Kidney (tissue), 14 donors: ENCODE measurements around the gene HIGD2A. TPM values are rescaled to one million over a fixed set of nuclear protein-coding genes. Genes with fewer than 3 reads are reported as not detected.

Source experiments
- DNase-seq, 5 donors: peaks; one replicate each; pipeline ENCODE4 v3.0.0-alpha.2; 2013 to 2020
- FAIRE-seq: peaks from 2 replicates; lab custom pipeline; 2012; peaks lifted over from hg19 to GRCh38; lab: Jason Lieb, UNC
- H3K27ac ChIP-seq, 2 donors: one replicate each; pipeline ENCODE4 v1.7.0; 2013; ENCODE audit warnings: low read depth in 2 of 2, low read length in 2 of 2, inconsistent platforms in 1 of 2
- H3K27me3 ChIP-seq: one replicate; pipeline ENCODE4 v1.7.1; 2013; ENCODE audit warnings: low read length, inconsistent platforms; ENCODE audit not compliant: control insufficient read depth, insufficient read depth
- H3K36me3 ChIP-seq, 3 donors: one replicate each; pipeline versions ENCODE4 v1.7.0 to v1.7.1; 2013; ENCODE audit warnings: low read length in 3 of 3, control low read depth in 1 of 3, inconsistent platforms in 1 of 3; ENCODE audit not compliant: insufficient read depth in 3 of 3, control insufficient read depth in 2 of 3
- H3K4me1 ChIP-seq, 3 donors: one replicate each; pipeline versions ENCODE4 v1.7.0 to v1.7.1; 2013; ENCODE audit warnings: low read length in 3 of 3, inconsistent platforms in 1 of 3, low read depth in 1 of 3; ENCODE audit not compliant: control insufficient read depth in 2 of 3, insufficient read depth in 2 of 3
- H3K4me3 ChIP-seq, 3 donors: one replicate each; pipeline versions ENCODE4 v1.7.0 to v1.8.1; 2013; ENCODE audit warnings: low read length in 3 of 3, control low read depth in 1 of 3, inconsistent platforms in 1 of 3
- H3K9ac ChIP-seq, 3 donors: one replicate each; pipeline versions ENCODE4 v1.7.0 to v1.7.1; 2013; ENCODE audit warnings: low read length in 3 of 3, control low read depth in 1 of 3, inconsistent platforms in 1 of 3
- H3K9me3 ChIP-seq, 3 donors: one replicate each; pipeline versions ENCODE4 v1.7.0 to v1.7.1; 2013; ENCODE audit warnings: low read length in 3 of 3, control low read depth in 1 of 3, inconsistent platforms in 1 of 3; ENCODE audit not compliant: control insufficient read depth in 2 of 3, insufficient read depth in 1 of 3
- intact Hi-C: fragments of 100-400 bp; cut with DNase I; formaldehyde crosslinking; loops from one replicate; pipeline ENCODE4 v1.11.1; 2022
- polyA plus RNA-seq: library from polyadenylated mRNA; stranded (reverse); fragments of 350-450 nt; fragmentation: Illumina TruSeq; extraction: RNeasy Lipid Tissue Mini Kit (QIAGEN cat#74804); gene quantifications from one replicate; pipeline ENCODE4 v1.2.3, GENCODE V29; 2014; ENCODE audit warnings: low read depth, low replicate concordance; ENCODE audit not compliant: insufficient read depth
- total RNA-seq: library from RNA; stranded (reverse); fragmentation: NEBNext Ultra II Directional; extraction: Animal tissue kit (Norgen Biotek cat#: 25700); gene quantifications from one replicate; pipeline ENCODE4 v1.2.1, GENCODE V29; 2021
- TF ChIP-seq, protein P1 (sequence below): IDR thresholded peaks from 3 replicates; pipeline ENCODE4 v1.5.1; 2012; ENCODE audit warnings: mild to moderate bottlenecking, moderate library complexity, borderline replicate concordance; ENCODE audit not compliant: insufficient read depth; ENCODE audit errors: extremely low read depth
- donor health status: control.
- donor health status: control.
- donor health status: control.
- donor health status: control.
- donor health status: control.
- donor health status: DM: yes; HTN: yes; CAD: no.
- donor health status: Normal renal cell carcinoma (clear cell type).

HIGD2A gene
- total and polyA plus RNA-seq, 2 donors from 2014 or later: 105 to 344 TPM

DNA sequence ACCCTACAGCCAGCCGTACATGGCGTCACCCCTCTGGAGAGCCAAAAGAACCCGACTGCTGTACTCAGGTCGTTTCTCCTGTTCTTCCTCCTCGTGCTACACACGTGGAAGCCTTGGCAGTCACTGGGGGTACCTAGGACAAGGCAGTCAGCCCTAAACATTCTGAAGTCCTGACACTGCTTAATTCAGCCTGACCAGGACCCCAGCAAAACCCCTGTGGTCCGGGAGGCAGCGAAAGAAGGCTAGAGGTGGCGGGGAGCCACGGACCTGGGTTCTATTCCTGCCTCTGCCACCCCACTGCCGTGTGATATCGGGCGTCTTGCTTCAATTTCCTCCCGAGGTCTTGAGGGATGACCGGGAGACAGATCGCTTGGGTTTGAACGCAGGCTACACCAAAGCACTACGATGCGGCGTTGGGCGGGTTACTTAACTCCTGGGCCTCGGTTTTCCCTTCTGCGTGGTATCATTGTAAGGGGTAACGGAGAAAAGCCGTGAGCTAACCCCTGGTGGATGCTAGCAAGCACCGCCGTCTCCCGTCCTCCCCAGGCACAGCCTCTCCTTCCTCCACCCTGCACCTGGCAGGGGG is 23.7 kb upstream of the HIGD2A start:
- Histone ChIP-seq H3K27me3 (no peaks in the 10 kb centered on the region), H3K4me1 (peaks cover 0 to 12% (median 0%) of the 10 kb centered on the region in 3 donors), H3K27ac (no peak overlapping the region), H3K4me3 (peak overlapping the region; percentile 50 to 91 (median 69)), H3K9ac (peak overlapping the region; percentile 22 to 80 (median 68)), H3K9me3 (no peaks in the 10 kb centered on the region), H3K36me3 (no peaks in the 10 kb centered on the region)
- TF ChIP-seq, protein P1, sequence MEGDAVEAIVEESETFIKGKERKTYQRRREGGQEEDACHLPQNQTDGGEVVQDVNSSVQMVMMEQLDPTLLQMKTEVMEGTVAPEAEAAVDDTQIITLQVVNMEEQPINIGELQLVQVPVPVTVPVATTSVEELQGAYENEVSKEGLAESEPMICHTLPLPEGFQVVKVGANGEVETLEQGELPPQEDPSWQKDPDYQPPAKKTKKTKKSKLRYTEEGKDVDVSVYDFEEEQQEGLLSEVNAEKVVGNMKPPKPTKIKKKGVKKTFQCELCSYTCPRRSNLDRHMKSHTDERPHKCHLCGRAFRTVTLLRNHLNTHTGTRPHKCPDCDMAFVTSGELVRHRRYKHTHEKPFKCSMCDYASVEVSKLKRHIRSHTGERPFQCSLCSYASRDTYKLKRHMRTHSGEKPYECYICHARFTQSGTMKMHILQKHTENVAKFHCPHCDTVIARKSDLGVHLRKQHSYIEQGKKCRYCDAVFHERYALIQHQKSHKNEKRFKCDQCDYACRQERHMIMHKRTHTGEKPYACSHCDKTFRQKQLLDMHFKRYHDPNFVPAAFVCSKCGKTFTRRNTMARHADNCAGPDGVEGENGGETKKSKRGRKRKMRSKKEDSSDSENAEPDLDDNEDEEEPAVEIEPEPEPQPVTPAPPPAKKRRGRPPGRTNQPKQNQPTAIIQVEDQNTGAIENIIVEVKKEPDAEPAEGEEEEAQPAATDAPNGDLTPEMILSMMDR: no peak
- DNase-seq: peak in 1 of 5 donors; percentile 48
- no peak for FAIRE-seq
- intact Hi-C loops: no loop called here

DNA sequence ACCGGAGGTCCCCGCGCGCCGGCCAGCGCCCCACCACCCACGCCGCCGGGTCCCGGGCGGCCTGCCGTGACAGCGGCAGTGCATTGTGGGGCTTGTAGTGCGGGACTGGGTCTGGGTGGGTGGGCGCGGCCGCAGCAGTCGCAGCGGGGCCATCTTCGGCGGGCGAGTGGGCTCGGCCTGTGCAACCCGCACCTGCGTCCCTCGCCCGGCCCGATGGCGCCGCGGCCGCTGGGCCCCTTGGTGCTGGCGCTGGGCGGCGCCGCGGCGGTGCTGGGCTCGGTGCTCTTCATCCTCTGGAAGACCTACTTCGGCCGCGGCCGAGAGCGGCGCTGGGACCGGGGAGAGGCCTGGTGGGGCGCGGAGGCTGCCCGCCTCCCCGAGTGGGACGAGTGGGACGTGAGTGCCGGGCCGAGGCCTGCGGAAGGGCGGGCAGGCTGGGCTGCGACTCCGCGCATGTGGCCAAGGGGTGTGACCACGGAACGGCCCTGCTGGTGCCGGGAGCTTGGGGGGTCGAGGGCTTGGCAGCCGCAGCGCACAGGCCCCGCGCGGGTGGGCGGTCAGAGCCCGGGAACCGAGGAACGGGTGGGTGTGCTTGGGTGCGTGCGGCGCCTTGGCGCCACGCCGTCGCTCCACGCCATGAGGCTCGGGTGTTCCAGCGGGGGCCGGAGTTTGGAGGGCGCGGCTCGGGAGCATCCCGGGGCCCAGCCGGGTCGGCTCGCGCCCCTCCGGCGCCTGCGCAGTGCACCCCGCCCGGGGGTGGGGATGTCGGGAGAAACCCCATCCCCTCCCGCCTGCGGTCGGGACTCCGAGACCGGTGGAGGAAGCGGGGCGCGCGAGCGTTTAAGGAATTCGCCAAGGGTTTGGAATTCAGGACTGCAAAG is 23.0 kb upstream of the HIGD2A start, which contains the start of gene ARL10:
Gene ARL10, plus strand, starts transcription at position 137 of the 881 bp plus-strand sequence. Its CDS starts 77 bp downstream, at position 214.
- Histone ChIP-seq H3K4me1 (peaks cover 0 to 12% (median 0%) of the 10 kb centered on the region in 3 donors), H3K4me3 (peak within 1 kb of the TSS; percentile 50 to 91 (median 69)), H3K9ac (peak within 1 kb of the TSS; percentile 22 to 80 (median 68)), H3K36me3 (no peaks in the 10 kb centered on the region), H3K27me3 (no peaks in the 10 kb centered on the region), H3K27ac (no peak within 1 kb of the TSS), H3K9me3 (no peaks in the 10 kb centered on the region)
- DNase-seq (peak; percentile 51 to 84 (median 61)), FAIRE-seq (no peak)
- TF ChIP-seq, protein P1: no peak
- intact Hi-C loops: no loop called here

DNA sequence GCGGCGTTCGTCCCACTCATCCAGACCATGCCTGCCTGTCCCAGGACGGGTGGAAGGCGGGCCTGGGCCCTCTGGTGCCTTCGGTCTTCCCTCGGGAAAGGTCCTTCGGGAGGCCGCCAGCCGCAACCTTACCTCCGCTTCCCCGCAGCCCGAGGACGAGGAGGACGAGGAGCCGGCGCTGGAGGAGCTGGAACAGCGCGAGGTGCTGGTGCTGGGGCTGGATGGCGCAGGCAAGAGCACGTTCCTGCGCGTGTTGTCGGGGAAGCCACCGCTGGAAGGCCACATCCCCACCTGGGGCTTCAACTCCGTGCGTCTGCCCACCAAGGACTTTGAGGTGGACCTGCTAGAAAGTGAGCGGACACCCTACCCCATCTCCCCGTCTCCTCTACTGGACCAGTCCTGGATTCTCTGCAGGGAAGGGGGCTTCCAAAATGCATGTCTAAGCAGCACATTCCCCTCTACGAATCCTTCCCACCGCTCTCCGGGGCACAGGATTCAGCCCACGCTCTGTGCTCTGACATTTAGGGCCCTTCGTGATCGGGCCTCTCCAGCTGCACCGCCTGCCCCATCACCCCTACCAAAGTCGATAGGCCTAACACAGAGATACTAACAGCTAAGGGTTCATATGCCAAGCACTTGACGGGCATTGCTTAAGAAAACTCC is 22.2 kb upstream of the HIGD2A start:
- Histone ChIP-seq H3K9ac (no peak overlapping the region), H3K4me3 (peak overlapping the region in 2 of 3 donors; percentile 43 to 69), H3K4me1 (peaks cover 0 to 12% (median 0%) of the 10 kb centered on the region in 3 donors), H3K36me3 (no peaks in the 10 kb centered on the region), H3K9me3 (no peaks in the 10 kb centered on the region), H3K27ac (no peak overlapping the region), H3K27me3 (no peaks in the 10 kb centered on the region)
- peak in 2 of 5 donors; percentile 13 to 82 for DNase-seq
- intact Hi-C loops: no loop called here
- FAIRE-seq: no peak
- TF ChIP-seq, protein P1: no peak
